ENCODE results near the gene KIAA0232.

Gene KIAA0232

GRCh38 chr4:6760865-6761264 is 21.7 kb upstream of the KIAA0232 start:
- no peak overlapping the region for H3K4me3 ChIP-seq (ENCODE audit: low read length)
- no peaks in the 10 kb centered on the region for H3K4me1 ChIP-seq (ENCODE audit: control insufficient read depth, insufficient read depth, low read length)
- no peaks in the 10 kb centered on the region for H3K36me3 ChIP-seq (ENCODE audit: control insufficient read depth, insufficient read depth, low read length, severe bottlenecking)
- DNase-seq (ENCODE audit: low read depth), result no peak
- H3K9me3 ChIP-seq (ENCODE audit: control insufficient read depth, low read length), result peaks cover 3% of the 10 kb centered on the region
- H3K27me3 ChIP-seq (replicated peaks; ENCODE audit: control insufficient read depth, insufficient read depth, low read length), result peaks cover 7% of the 10 kb centered on the region
- no peak overlapping the region for H3K9ac ChIP-seq (ENCODE audit: low read length)

GRCh38 chr4:6761649-6762615 is 20.6 kb upstream of the KIAA0232 start:
- no peak overlapping the region for H3K9ac ChIP-seq (ENCODE audit: low read length)
- H3K36me3 ChIP-seq (ENCODE audit: control insufficient read depth, insufficient read depth, low read length, severe bottlenecking), result no peaks in the 10 kb centered on the region
- DNase-seq (ENCODE audit: low read depth), result peak; percentile 56
- no peaks in the 10 kb centered on the region for H3K4me1 ChIP-seq (ENCODE audit: control insufficient read depth, insufficient read depth, low read length)
- peaks cover 4% of the 10 kb centered on the region for H3K9me3 ChIP-seq (ENCODE audit: control insufficient read depth, low read length)
- H3K4me3 ChIP-seq (ENCODE audit: low read length), result no peak overlapping the region
- peaks cover 15% of the 10 kb centered on the region for H3K27me3 ChIP-seq (replicated peaks; ENCODE audit: control insufficient read depth, insufficient read depth, low read length)

- Histone ChIP-seq H3K9ac (ENCODE audit: low read length) (no peak overlapping the region), H3K9me3 (ENCODE audit: control insufficient read depth, low read length) (peaks cover 4% of the 10 kb centered on the region), H3K36me3 (ENCODE audit: control insufficient read depth, insufficient read depth, low read length, severe bottlenecking) (no peaks in the 10 kb centered on the region), H3K4me3 (ENCODE audit: low read length) (no peak overlapping the region), H3K4me1 (ENCODE audit: control insufficient read depth, insufficient read depth, low read length) (peaks cover 4% of the 10 kb centered on the region), H3K27me3 (replicated peaks; ENCODE audit: control insufficient read depth, insufficient read depth, low read length) (peaks cover 15% of the 10 kb centered on the region)
- no peak for DNase-seq (ENCODE audit: low read depth)
Observed at GRCh38 chr4:6763330-6763851, 19.1 kb upstream of the KIAA0232 start.

GRCh38 chr4:6764976-6765620 is 17.4 kb upstream of the KIAA0232 start:
- H3K4me3 ChIP-seq (ENCODE audit: low read length), result no peak overlapping the region
- H3K4me1 ChIP-seq (ENCODE audit: control insufficient read depth, insufficient read depth, low read length), result peaks cover 5% of the 10 kb centered on the region
- peaks cover 15% of the 10 kb centered on the region for H3K27me3 ChIP-seq (replicated peaks; ENCODE audit: control insufficient read depth, insufficient read depth, low read length)
- no peak for DNase-seq (ENCODE audit: low read depth)
- H3K9ac ChIP-seq (ENCODE audit: low read length), result no peak overlapping the region
- no peaks in the 10 kb centered on the region for H3K36me3 ChIP-seq (ENCODE audit: control insufficient read depth, insufficient read depth, low read length, severe bottlenecking)
- H3K9me3 ChIP-seq (ENCODE audit: control insufficient read depth, low read length), result peaks cover 4% of the 10 kb centered on the region

GRCh38 chr4:6765703-6766102 is 16.8 kb upstream of the KIAA0232 start:
- Histone ChIP-seq H3K27me3 (replicated peaks; ENCODE audit: control insufficient read depth, insufficient read depth, low read length) (peaks cover 15% of the 10 kb centered on the region), H3K9ac (ENCODE audit: low read length) (no peak overlapping the region), H3K36me3 (ENCODE audit: control insufficient read depth, insufficient read depth, low read length, severe bottlenecking) (no peaks in the 10 kb centered on the region), H3K9me3 (ENCODE audit: control insufficient read depth, low read length) (peaks cover 4% of the 10 kb centered on the region), H3K4me3 (ENCODE audit: low read length) (no peak overlapping the region), H3K4me1 (ENCODE audit: control insufficient read depth, insufficient read depth, low read length) (peaks cover 5% of the 10 kb centered on the region)
- DNase-seq (ENCODE audit: low read depth), result no peak

- H3K4me1 ChIP-seq (ENCODE audit: control insufficient read depth, insufficient read depth, low read length), result peaks cover 5% of the 10 kb centered on the region
- H3K4me3 ChIP-seq (ENCODE audit: low read length), result no peak overlapping the region
- no peak for DNase-seq (ENCODE audit: low read depth)
- H3K27me3 ChIP-seq (replicated peaks; ENCODE audit: control insufficient read depth, insufficient read depth, low read length), result peaks cover 23% of the 10 kb centered on the region
- no peak overlapping the region for H3K9ac ChIP-seq (ENCODE audit: low read length)
- peaks cover 4% of the 10 kb centered on the region for H3K9me3 ChIP-seq (ENCODE audit: control insufficient read depth, low read length)
- H3K36me3 ChIP-seq (ENCODE audit: control insufficient read depth, insufficient read depth, low read length, severe bottlenecking), result no peaks in the 10 kb centered on the region
Observed at GRCh38 chr4:6767386-6767747, 15.2 kb upstream of the KIAA0232 start.

- H3K36me3 ChIP-seq (ENCODE audit: control insufficient read depth, insufficient read depth, low read length, severe bottlenecking), result no peaks in the 10 kb centered on the region
- no peak overlapping the region for H3K9ac ChIP-seq (ENCODE audit: low read length)
- peaks cover 5% of the 10 kb centered on the region for H3K4me1 ChIP-seq (ENCODE audit: control insufficient read depth, insufficient read depth, low read length)
- no peak overlapping the region for H3K4me3 ChIP-seq (ENCODE audit: low read length)
- H3K9me3 ChIP-seq (ENCODE audit: control insufficient read depth, low read length), result peaks cover 4% of the 10 kb centered on the region
- H3K27me3 ChIP-seq (replicated peaks; ENCODE audit: control insufficient read depth, insufficient read depth, low read length), result peaks cover 23% of the 10 kb centered on the region
- DNase-seq (ENCODE audit: low read depth), result no peak
Observed at GRCh38 chr4:6767748-6768538, 14.6 kb upstream of the KIAA0232 start.

GRCh38 chr4:6768539-6768905 is 14.0 kb upstream of the KIAA0232 start:
- H3K4me1 ChIP-seq (ENCODE audit: control insufficient read depth, insufficient read depth, low read length), result peaks cover 5% of the 10 kb centered on the region
- H3K27me3 ChIP-seq (replicated peaks; ENCODE audit: control insufficient read depth, insufficient read depth, low read length), result peaks cover 21% of the 10 kb centered on the region
- no peak overlapping the region for H3K9ac ChIP-seq (ENCODE audit: low read length)
- no peak for DNase-seq (ENCODE audit: low read depth)
- peaks cover 4% of the 10 kb centered on the region for H3K9me3 ChIP-seq (ENCODE audit: control insufficient read depth, low read length)
- H3K36me3 ChIP-seq (ENCODE audit: control insufficient read depth, insufficient read depth, low read length, severe bottlenecking), result no peaks in the 10 kb centered on the region
- no peak overlapping the region for H3K4me3 ChIP-seq (ENCODE audit: low read length)

- Histone ChIP-seq H3K9ac (ENCODE audit: low read length) (no peak overlapping the region), H3K4me3 (ENCODE audit: low read length) (no peak overlapping the region), H3K9me3 (ENCODE audit: control insufficient read depth, low read length) (peaks cover 4% of the 10 kb centered on the region), H3K36me3 (ENCODE audit: control insufficient read depth, insufficient read depth, low read length, severe bottlenecking) (no peaks in the 10 kb centered on the region), H3K4me1 (ENCODE audit: control insufficient read depth, insufficient read depth, low read length) (peaks cover 5% of the 10 kb centered on the region), H3K27me3 (replicated peaks; ENCODE audit: control insufficient read depth, insufficient read depth, low read length) (peaks cover 24% of the 10 kb centered on the region)
- no peak for DNase-seq (ENCODE audit: low read depth)
Observed at GRCh38 chr4:6769233-6769988, 13.1 kb upstream of the KIAA0232 start.

GRCh38 chr4:6769989-6770420 is 12.5 kb upstream of the KIAA0232 start:
- H3K4me1 ChIP-seq (ENCODE audit: control insufficient read depth, insufficient read depth, low read length), result peaks cover 5% of the 10 kb centered on the region
- H3K9me3 ChIP-seq (ENCODE audit: control insufficient read depth, low read length), result peaks cover 4% of the 10 kb centered on the region
- DNase-seq (ENCODE audit: low read depth), result no peak
- H3K4me3 ChIP-seq (ENCODE audit: low read length), result no peak overlapping the region
- H3K36me3 ChIP-seq (ENCODE audit: control insufficient read depth, insufficient read depth, low read length, severe bottlenecking), result no peaks in the 10 kb centered on the region
- H3K9ac ChIP-seq (ENCODE audit: low read length), result no peak overlapping the region
- H3K27me3 ChIP-seq (replicated peaks; ENCODE audit: control insufficient read depth, insufficient read depth, low read length), result peaks cover 26% of the 10 kb centered on the region

Data from adipocyte (in vitro differentiated cells).